Stimulated activated CD4-positive, alpha-beta T cell treated with anti-CD3 and anti-CD28 coated beads, Interleukin-2, amount 100 ng/mL, for 4 hours (primary cell): ENCODE measurements around the gene FBXL13.
A peak's percentile ranks its signal among the peaks of the same experiment; 100 is the strongest.
"Not testable (repeated sequence)": the region's sequence is repeated elsewhere in the genome, so short reads cannot be mapped to it uniquely, and the experiment has no call there.

Experiments
- DNase-seq: peaks from one replicate; pipeline ENCODE4 v3.0.0-alpha.2; 2020; ENCODE audit warnings: low read depth

The FBXL13 gene

DNA sequence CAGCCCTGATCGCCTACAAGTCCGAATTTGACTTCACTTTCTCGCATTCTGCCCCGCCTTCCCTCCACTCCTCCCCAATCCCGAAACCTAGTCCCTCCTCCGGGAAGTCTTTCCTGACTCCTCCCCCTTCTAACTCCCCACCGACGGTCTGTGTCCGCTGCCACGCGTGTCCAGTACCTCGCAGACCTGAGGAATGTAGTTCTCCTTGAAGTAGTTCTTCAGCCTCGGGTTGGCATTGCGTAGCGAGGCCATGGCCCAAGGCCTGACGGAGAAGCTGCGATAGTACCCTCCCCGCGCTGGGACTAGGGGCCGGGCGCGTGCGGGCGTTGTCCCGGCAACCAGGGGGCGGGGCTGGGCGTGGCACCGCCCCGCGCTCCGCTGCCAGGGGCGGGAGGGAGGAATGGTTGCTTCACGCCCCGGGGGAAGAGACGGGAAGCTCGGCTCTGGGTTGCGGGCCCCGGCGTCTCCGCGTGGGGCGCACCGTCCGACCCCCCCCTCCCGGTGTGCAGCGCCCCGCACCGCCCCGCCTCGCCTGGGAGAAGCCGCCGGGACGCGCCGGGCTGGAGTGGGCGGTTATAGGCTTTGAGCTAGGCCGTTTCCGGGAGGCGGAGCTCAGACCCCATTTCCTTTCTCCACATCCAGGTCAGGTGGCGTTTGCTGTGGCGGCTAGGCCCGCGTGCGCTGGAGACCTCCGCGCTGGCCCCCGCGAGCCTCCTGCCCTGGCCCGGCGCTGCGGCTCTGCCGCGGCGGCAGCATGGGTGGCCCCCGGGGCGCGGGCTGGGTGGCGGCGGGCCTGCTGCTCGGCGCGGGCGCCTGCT, at the start of gene FBXL13, which contains the start of gene ARMC10:
Gene FBXL13, minus strand, starts transcription at position 278 of the 818 bp plus-strand sequence.
Gene ARMC10, plus strand, starts transcription at position 622 of the 818 bp plus-strand sequence. Its CDS starts 133 bp downstream, at position 755.
- DNase-seq = peak; percentile 84

DNA sequence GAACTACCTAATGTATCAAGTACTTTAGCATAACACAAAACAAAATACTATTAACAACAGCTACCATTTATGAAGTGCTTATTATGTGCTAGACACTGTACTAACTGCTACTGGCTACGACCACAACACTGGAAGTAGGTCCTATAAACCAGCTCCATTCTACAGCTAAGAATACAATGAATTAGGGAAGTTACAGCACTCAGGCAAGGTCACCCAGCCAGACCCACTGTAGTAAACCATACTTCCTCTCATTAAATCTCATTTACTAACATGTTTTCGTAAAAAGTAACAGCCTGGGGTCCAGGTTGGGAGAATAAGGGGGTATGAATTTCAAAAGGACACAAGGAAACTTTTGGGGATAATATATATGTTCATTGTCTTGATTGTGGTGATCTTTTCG, 48.9 kb upstream of the FBXL13 start:
- DNase-seq = no peak

DNA sequence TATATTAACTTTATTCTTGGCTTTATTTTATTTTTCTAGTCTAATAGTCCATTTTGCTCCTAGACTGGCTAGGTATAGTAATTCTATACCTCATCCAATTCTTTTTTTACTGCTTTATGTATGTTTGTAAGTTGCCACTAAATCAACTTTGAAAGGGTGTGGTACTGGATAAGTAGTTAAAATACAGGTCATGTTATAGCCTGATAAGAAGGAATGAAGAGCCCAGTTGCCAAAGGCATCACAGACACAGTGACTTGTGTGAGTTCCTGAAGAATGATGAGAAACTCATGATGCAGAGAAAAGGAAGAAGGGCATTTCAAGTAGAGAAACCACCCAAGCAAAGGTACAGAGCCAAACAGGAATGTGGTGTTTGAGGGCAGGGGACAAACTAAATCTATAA, 47.0 kb upstream of the FBXL13 start:
- DNase-seq = no peak

DNA sequence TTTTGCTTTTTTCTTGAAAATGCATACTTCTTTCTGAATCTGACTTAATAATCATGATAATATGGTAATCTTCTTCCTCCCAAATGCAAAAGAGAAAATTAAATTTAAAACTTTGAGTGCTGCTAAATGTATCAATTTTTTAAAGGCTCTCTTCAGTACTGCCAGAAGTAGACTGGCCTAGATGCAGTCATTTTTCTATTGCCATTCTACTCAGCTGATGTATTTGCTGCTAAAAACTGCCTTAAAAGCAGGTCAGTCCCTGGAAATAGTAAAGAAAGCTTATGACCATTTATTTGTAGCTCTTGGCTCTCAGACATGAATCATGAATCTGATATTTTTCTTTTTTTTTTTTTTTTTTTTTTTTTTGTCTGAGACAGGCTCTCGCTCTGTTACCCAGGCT, 45.8 kb upstream of the FBXL13 start:
- no peak for DNase-seq

DNA sequence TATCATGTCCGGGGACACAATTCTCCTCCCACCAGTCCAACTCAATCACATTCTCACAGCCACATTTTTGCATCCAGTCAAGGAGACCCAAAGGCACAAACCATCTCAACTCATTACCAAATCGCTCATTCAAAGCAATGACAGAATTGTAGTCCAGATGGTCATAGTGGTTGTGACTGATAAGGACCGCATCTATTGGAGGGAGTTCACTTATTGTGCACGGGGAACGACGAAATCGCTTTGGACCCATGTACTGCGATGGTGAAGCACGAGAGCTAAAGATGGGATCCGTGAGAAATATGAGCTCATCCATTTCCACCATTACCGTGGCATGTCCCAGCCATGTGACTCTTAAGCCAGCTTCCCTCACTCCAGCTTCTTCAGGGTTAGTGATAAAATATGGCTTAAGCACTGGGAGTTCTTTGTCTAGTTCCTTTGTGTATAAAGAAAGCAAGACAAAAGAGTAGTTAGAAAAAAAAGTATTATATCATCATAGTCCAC, 45.2 kb upstream of the FBXL13 start:
- no peak for DNase-seq

DNA sequence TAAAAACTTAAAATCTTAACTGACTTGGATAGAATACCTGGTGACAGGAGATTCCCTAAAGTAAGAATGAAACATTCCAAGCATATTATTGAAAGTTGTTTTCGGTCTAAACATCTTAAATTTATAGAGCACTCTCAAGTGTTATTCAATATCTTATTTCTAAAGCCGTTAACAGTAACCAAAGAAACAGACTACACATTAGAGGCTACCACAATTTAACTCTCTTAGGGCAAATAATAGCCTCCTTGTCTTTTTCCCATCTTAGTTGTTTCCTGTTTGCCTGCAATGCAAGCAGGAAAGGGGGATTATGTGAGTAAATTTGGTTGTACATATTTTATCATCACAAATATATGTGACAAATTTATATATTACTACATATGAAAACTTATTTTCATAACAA, 42.9 kb upstream of the FBXL13 start:
- no peak for DNase-seq

DNA sequence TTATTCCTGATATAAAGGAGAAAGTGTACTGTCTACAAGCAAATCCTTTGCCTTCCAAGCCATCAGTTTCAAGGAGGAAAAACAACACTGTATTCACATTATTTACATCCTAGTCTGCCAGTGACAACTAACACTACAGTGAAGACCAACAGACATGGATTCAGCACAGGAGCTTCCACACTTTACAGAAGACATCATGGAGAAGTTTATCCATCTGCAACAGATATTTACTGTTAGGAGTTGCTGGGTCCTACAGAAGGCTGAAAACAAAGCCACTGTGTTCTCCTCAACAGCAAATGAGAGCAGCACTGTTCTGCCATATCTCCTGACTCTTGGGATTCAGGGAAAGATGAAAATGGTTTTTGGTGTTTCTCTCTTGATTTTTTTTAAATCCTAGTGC, 42.4 kb upstream of the FBXL13 start:
- DNase-seq = no peak

DNA sequence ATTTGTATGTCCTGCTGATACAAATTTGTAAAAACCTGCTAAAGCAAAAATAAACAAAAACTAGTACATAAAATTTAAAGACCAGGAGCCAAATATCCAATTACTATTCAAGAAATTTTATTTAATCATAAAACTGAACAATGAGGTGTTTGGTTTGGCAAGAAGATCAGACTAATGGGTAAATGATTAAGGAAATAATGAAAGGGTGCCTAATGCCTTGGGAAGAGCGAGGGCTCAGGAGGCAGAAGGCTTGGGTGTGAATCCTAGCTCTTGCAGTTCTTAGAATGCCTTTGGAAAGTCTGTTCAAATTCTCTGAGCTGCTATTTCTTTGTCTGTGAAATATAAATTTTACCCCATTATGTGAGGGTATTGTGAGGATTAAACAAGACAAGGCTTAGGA, 41.9 kb upstream of the FBXL13 start:
- no peak for DNase-seq

DNA sequence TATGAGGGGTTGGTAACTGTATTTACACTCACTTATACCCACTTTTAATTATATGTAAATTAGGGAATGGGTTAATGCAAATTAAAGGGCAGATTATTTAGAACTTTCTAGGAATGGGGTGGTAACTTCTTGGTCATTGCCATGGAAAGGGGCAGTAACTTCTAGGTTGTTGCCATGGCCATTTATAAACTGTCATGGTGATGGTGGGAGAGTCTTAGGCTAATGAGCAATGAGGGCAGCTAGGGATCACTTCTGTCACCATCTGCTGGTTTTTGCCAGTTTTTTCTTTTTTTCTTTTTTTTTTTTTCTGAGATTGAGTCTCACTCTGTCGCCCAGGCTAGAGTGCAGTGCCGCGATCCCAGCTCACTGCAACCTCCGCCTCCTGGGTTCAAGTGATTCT, 41.2 kb upstream of the FBXL13 start:
- DNase-seq = no peak

DNA sequence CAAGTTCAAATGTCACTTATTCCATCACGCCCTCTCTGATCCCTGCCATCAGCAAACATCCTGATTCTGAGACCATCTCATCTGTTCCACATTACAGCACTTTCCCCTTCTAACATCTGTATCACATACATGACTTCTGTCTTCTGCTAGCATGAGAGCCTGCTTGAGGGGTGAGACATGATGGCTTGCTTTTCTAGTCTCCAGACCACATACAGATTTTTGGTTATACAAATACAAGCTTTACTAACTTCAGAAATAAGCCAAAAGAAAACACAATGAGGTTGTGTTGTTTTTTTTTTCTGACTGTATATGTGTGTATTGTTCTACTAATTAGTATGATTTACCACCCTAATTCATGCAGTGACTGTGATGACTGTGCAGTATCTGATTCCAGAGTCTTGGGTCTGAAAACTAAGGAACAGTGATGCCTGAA, 40.0 kb upstream of the FBXL13 start:
- no peak for DNase-seq

DNA sequence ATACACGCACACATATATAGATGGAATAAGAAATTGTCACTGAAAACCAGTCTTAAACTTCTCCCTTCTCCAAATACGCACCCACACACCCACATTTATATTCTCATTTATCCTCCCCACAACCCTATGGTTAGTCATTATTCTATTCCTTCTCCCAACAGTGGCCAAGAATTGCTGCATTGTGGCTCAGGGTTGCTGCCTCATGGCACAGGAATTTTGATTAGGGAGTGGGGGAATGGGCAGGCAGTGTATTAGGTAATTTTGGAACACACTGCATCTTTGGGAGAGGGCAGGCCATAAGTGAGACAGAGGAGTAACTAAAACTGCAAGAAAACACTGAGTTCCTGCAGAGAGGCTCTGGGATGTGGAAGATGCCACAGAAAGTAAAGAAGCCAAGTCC, 38.6 kb upstream of the FBXL13 start:
- DNase-seq = no peak

DNA sequence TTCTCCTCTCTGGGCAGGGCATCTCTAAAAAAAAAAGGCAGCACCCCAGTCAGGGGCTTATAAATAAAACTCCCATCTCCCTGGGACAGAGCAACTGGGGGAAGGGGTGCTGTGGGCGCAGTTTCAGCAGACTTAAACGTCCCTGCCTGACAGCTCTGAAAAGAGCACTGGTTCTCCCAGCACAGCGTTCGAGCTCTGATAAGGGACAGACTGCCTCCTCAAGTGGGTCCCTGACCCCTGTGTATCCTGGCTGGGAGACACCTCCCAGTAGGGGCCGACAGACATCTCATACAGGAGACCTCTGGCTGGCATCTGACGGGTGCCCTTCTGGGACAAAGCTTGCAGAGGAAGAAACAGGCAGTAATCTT, 32.1 kb upstream of the FBXL13 start:
- not testable (repeated sequence) for DNase-seq

DNA sequence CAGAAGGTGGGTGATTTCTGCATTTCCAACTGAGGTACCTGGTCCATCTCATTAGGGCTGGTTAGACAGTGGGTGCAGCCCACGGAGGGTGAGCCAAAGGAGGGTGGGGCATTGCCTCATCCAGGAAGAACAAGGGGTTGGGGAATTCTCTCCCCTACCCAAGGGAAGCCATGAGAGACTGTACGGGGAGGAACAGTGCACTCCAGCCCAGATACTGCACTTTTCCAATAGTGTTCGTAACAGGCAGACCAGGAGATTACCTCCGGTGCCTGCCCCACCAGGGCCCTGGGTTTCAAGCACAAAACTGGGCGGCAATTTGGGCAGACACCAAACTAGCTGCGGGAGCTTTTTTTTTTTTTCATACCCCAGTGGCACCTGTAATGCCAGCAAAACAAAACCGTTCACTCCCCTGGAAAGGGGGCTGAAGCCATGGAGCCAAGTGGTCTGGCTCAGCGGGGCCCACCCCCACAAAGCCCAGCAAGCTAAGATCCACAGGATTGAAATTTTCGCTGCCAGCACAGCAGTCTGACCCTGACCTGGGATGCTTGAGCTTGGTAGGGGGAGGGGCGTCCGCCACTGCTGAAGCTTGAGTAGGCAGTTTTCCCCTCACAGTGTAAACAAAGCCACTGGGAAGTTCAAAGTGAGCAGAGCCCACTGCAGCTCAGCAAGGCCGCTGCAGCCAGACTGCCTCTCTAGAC, 31.6 kb upstream of the FBXL13 start:
- DNase-seq = no peak

DNA sequence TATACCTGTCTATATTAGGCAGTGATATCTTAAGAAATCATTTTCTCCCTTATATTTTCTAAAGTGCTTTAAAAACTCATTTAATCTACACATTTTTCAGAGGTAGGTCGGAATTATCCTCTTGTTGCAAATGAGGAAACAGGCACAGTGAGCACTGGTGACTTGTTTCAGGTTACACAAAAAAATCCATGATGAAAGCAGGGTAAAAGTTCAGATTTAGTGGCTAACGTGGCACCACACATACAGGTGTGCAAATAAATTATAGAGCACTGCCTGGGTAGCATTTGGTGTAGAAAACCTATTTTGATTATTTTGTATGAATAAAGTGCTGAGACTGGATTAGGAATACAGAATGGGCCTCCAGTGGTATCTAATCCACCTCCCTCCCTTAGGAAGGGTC, 26.9 kb upstream of the FBXL13 start:
- no peak for DNase-seq

DNA sequence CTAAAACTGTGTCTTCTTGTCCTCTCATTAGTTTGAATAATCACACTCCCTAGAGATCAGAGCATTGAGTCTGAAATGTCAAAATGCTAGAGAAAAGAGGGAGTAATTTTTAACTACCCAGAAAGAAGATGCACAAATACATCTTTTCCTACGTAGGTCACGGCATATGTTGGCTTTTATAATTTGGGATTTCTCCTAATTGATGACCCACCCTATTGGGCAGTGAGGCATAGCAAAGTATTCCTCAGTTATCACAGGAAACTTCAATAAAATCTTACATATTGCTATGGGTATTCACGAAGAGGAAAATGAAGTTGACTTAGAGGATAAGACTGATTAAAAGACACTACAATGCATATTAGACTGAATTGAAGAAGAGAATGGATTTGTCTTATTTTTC, 25.8 kb upstream of the FBXL13 start:
- DNase-seq = no peak

DNA sequence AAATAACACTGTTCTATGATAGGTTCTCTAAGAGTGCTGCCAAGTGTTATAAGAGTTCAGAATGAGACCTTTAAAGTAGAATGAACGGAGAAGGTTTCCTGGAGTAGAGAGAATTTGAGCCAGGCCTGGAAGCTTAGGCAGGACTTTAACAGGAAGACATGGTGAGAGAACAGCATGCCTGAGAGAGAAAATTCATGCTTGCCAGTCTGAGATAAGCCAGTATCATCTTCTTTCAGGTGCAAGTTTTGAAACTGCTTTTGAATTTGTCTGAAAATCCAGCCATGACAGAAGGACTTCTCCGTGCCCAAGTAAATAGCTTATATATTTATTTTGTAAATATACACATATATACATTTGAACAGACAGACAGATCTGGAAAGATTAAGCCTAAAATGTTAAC, 22.4 kb upstream of the FBXL13 start:
- DNase-seq = no peak

DNA sequence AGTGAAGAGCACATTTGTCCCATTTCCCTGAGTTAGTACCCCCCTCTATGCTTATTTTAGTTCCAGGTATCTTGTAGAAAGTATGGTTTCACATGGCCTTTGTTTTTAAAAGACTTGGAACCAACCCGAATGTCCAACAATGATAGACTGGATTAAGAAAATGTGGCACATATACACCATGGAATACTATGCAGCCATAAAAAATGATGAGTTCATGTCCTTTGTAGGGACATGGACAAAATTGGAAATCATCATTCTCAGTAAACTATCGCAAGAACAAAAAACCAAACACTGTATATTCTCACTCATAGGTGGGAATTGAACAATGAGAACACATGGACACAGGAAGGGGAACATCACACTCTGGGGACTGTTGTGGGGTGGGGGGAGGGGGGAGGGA, 21.0 kb upstream of the FBXL13 start:
- DNase-seq = not testable (repeated sequence)

DNA sequence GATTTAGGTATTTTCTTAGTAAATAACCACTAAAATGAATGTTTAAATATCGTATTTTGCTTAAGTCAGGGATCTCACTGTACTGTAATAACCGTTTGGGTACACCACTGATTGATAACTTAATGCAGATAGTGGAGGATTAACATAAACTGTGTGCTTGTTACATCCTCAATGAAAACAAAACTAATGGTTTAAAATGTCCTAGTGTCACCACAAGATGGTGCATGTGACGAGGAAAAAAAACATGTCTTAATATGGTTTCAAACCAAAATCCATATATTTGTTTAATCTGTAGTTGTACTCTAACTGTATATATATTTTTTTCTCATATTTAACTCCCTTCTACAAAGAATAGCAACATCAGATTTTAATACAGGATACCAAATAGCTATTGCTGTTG, 19.5 kb upstream of the FBXL13 start:
- DNase-seq = no peak

DNA sequence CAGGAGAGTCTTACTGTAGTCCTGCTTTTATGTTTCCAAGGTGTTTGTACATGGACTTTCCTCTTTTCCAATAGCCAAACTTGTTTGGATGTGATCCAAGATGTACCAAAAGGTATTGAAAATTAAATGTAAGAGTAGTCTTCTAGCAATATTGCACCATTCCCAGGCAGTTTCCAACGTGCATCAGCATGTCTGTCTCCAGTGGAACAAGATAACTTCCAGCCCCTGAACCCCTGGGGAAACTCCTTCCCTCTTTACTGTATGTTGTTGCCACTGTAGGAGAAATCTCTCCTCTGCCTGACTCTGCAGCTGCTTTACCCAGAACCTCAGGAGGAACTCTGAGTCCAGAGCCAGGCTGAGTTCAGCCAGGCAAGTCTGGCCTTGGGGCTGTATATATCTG, 18.8 kb upstream of the FBXL13 start:
- DNase-seq = no peak

DNA sequence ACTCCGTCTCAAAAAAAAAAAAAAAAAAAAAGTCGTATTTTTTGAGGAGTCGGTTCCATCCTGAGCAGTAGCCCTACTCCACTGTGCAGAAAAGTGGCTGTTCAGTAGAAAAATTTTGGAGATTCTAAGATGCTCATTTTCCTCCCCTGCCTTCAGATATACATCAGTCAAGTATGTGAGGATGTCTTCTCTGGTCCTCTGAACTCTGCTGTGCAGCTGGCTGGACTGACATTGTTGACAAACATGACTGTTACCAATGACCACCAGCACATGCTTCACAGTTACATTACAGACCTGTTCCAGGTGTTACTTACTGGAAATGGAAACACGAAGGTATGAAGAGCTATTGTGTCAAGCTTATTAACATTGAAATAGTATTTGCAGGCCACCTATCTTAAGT, 17.7 kb upstream of the FBXL13 start:
- not testable (repeated sequence) for DNase-seq

DNA sequence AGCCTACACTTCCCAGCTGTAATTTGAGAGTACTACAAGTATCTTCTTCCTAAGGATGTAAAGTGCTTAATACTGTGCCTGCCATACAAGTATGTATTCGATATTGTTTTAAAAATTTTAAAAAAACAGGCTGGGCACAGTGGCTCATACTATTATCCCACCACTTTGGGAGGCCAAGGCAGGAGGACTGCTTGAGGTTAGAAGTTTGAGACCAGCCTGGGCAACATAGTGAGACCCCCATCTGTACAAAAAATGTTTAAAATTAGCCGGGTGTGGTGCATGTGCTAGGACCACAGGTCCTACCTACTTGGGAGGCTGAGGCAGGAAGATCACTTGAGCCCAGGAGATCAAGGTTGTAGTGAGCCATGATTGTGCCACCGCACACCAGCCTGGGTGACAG, 8.6 kb upstream of the FBXL13 start:
- no peak for DNase-seq

DNA sequence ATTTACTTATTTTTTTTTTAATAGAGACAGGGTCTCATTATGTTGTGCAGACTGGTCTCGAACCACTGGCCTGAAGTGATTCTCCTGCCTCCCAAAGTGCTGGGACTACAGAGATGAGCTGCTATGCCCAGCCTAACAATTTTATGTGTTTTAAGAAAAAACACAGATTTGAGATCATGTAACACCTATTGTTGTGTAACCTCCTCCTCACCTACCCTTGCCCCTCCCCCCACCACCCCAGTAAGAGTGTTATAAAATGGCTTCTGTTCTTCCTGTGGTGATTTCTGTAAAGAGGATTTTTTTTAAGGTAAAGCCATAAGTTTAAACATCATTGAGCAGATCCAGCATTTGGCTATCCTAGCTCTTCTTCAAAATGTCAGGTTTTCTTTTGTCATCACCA, 7.9 kb upstream of the FBXL13 start:
- no peak for DNase-seq

DNA sequence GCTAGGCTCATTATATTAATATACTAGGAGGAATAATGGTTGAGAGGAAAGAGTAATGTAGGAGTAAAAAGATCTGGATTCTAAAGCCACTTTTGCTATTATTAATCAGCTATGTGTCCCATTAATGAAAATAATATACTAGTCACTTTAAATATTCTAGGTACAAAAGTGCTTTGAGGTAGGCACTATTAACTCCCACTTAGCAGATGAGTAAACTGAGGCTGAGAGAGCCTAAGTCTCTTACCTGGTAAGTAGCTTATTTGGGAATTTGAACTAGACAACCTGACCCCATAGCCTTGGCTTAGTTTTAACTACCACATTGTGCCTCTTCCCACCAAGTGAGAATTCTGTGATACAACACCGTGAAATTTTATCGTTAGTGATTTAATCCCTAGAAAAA, 6.3 kb upstream of the FBXL13 start:
- no peak for DNase-seq
